GM21717 (cell line): ENCODE results near the gene TMUB2.

Source experiments
- ATAC-seq: cut with Tn5 transposase; IDR thresholded peaks from one replicate; pipeline ENCODE4 v1.9.1; 2021; ENCODE audit warnings: mild to moderate bottlenecking, moderate library complexity; ENCODE audit not compliant: unreplicated experiment

Gene TMUB2

GRCh38 chr17:44176671-44177501, 9.9 kb upstream of the TMUB2 start:
- ATAC-seq = no peak

DNA sequence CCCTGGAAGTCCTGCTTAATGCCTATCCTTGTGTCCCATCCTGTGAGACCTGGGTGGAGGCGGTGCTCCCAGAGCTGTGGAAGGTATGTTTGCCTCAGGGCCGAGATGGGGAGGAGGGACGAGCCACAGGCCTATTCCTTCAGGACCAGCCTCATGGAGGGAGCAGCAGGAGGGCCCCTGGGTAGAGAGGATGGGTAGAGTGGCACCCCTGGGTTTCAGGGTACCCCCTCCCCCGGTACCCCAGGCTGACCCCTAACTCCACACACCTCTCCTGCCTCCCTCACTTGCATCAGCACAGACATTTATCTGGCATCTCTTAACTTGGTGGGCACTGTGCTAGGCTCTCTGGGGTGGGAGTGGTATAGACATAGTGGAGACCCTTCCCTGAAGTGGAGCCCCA, 9.1 kb upstream of the TMUB2 start:
- ATAC-seq = no peak

DNA sequence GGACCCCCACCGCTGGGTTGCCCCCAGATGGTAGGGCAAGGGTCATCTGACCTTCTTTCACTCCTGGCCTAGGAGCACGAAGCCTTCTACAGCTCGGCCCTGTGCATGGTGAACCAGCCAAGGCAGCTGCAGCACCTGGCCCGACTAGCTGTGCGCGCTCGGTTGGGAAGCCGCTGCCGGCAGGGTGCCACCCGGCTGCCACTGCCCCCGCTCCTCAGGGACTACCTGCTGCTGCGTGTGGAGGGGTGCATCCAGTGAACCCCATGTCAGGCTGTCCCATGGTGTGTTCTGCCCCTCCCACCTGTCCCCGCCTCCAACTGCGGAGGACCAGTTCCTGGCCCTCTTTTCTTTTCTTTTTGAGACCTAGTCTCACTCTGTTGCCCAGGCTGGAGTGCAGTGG, 8.6 kb upstream of the TMUB2 start:
- ATAC-seq = no peak

GRCh38 chr17:44183024-44183423, 3.7 kb upstream of the TMUB2 start:
- no peak for ATAC-seq

DNA sequence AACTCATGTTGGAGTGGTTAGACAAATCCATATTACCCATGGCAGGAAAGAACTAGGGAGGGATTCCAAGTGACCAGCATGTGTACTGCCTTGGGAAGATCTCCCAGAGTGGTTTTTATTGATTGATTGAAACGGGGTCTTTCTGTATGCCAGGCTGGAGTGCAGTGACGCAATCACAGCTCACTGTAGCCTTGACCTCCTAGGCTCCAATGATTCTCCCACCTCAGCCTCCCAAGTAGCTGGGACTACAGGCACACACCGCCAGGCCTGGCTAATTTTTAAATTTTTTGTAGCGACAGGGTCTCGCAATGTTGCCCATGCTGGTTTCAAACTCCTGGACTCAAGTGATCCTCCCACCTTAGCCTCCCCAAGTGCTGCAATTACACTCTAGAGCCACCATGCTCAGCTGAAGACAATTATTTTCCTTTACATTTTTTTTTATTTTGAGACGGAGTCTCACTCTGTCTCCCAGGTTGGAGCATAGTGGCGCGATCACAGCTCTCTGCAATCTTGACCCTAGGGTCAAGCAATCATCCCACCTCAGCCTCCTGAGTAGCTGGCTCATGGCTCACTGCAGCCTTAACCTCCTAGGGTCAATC, 2.5 kb upstream of the TMUB2 start:
- no peak for ATAC-seq

GRCh38 chr17:44187131-44187899, 543 bp downstream of the TMUB2 start:
- ATAC-seq = peak; percentile 37

- ATAC-seq = no peak
Observed at GRCh38 chr17:44188576-44189403, 2.0 kb downstream of the TMUB2 start.

- ATAC-seq = no peak
Observed at GRCh38 chr17:44190481-44190880, 3.7 kb downstream of the TMUB2 start.

DNA sequence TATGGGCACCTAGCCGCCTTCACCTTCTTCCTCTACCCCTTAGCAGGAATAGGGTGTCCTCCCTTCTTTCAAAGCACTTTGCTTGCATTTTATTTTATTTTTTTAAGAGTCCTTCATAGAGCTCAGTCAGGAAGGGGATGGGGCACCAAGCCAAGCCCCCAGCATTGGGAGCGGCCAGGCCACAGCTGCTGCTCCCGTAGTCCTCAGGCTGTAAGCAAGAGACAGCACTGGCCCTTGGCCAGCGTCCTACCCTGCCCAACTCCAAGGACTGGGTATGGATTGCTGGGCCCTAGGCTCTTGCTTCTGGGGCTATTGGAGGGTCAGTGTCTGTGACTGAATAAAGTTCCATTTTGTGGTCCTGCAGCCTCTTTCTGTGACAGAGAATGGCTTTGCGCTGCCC, 4.6 kb downstream of the TMUB2 start:
- ATAC-seq = no peak

GRCh38 chr17:44191941-44192496, 5.2 kb downstream of the TMUB2 start:
- no peak for ATAC-seq

DNA sequence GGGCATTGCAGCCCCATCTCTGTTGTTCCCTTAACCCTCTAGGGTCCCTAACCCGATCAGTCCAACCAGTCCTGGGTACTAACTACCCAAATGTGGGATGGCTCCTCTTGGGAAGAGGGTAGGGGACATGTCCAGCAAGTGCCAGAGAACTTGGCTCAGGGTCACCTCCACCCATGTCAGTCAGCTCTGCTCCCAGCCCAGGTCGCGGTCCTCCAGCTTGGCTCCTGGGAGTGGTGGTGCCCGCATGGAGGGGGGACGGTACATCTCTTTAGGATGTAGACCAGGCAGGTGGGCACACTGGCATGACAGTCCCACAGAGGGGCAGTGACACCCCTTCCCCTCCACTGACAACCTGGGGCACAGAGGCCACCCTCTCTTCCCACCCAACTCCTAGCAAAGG, 6.0 kb downstream of the TMUB2 start:
- ATAC-seq = no peak

GRCh38 chr17:44193326-44194084, 6.7 kb downstream of the TMUB2 start:
- ATAC-seq = no peak

DNA sequence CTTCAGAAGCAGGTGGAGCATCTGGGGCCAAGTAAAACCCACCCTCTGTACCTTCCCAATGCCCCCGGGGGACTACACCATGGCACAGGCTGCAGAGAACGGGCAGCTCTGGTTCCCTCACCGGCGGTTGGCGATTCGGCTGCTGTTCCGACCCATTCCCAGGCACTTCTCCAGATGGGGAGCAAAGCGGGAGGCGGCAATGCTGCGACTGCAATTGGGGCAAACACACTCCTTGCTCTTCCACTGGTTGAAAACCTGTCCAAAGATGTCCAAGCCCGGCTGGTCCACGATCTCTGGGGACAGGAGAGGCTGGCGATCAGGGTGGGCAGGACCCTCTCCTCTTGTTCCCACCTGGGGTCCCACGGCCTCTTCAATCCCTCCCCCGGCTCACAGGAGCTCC, 10.3 kb downstream of the TMUB2 start:
- ATAC-seq = no peak

DNA sequence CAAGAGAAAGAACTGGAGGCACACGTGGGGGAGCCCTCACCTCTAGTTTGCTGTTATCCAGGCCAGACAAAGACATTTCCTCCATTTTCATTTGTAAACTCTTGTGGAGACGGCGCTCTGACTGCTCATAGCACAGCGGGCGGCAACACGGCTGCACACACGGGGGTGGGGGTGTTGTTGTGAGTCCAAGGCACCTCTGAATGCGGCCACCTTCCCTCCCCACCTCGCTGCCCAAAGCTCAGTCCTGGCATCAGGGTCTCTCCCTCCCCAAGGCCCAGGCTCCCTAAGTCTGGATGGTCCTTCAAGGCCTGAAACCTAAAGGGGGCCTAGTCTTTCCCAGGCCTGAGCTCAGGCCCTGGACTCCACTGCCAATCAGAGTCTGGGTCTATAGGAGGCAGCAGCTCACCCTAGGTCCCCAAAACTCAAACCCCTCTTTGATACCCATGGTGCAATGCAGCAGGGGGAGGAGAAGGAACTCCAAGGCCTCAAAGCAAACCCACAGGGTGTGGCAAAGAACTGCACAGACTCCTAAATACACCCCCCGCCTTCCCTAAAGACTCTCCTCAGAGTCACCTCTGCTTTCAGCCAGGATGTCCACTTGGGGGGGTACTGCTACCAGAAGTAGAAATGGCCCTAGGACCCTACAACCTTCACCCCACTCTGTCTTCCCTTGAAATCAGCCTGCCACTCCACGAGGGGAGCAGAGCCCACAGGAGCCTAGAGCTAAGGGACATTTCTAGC, 11.4 kb downstream of the TMUB2 start:
- ATAC-seq = no peak

DNA sequence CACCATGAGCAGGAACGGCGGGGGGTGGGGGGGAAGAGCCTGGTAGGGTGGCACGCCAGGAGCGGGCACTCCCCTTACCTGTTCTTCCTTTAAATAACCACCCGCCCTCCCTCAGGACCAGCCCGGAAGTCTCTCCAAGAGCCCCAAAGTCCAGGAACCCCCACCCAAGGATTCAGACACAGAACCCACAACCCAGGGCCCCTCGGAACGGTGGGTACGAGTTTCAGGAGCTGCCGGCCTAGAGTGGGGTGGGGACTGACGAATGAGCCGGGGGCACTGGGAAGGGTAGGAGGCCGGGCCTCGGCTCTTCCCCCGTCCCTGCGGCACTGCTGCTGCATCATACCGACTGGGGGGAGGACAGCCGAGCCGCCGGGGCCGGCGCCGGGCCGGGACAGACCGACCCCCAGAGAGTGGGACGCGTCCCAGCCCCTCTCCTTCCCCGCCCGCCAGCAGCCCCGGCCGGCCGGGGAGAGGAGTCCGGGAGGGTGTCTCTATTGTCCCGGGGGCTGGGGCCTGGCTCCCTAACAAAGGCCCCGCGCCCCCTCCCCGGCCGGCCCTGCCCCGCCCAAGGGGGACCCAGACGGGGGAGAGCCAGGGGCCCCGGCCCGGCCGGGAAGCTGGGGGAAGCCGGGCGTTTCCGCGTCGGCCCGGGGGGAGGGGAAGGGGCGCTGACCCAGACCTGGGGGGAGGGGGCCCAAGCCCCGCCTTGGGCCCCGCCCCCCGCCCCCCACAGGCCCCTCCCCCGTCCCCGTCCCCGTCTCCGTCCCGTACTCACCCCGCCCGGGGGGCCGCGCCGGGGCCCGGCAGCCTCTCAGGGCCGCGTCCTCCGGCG, 12.2 kb downstream of the TMUB2 start:
- peak; percentile 9 for ATAC-seq

GRCh38 chr17:44199553-44200477, 13.0 kb downstream of the TMUB2 start, which contains the start of gene ATXN7L3:
ATXN7L3 (minus strand) TSS chr17:44199884; CDS start chr17:44198070, 1,814 bp downstream.
- ATAC-seq = peak; percentile 54

- no peak for ATAC-seq
Observed at GRCh38 chr17:44200478-44201155, 13.8 kb downstream of the TMUB2 start.
